OCI-LY3 (cell line): ENCODE data around the gene LRRFIP2.

ENCODE experiments used
- H2AFZ ChIP-seq: fragments of 200-600, 300-600 bp; shearing (Covaris generic); 2 replicates; pipeline ENCODE4 v1.6.0; 2014; ENCODE audit warnings: antibody characterized with exemption, low read depth, low read length
- H3K27ac ChIP-seq: fragments of 200-600, 300-600 bp; sonication (generic); 2 replicates; pipeline ENCODE4 v1.5.1; 2014; ENCODE audit warnings: mild to moderate bottlenecking, low read length, moderate library complexity, mixed read lengths
- H3K27me3 ChIP-seq: fragments of 200-600, 300-600 bp; sonication (generic); 2 replicates; pipeline ENCODE4 v1.6.1; 2014; ENCODE audit warnings: low read depth, low read length, mixed read lengths
- H3K36me3 ChIP-seq: fragments of 200-600, 300-600 bp; sonication (generic); replicated peaks from 2 replicates; pipeline ENCODE3; 2014; ENCODE audit warnings: low read depth, low read length, mixed read lengths
- H3K4me1 ChIP-seq: fragments of 300-600, 200-600 bp; sonication (generic); 2 replicates; pipeline ENCODE4 v1.6.1; 2014; ENCODE audit warnings: low read length, mixed read lengths
- H3K4me2 ChIP-seq: fragments of 200-600, 300-600 bp; sonication (generic); 2 replicates; pipeline ENCODE4 v1.6.1; 2014; ENCODE audit warnings: low read length, mixed read lengths
- H3K4me3 ChIP-seq: fragments of 300-600, 200-600 bp; sonication (generic); 2 replicates; pipeline ENCODE4 v1.5.1; 2014; ENCODE audit warnings: antibody characterized with exemption, mild to moderate bottlenecking, low read length, moderate library complexity
- H3K79me2 ChIP-seq: fragments of 300-600, 200-600 bp; shearing (Covaris generic); 2 replicates; pipeline ENCODE4 v1.6.1; 2014; ENCODE audit warnings: mild to moderate bottlenecking, low read length, mixed read lengths
- H3K9ac ChIP-seq: fragments of 300-600, 200-600 bp; shearing (Covaris generic); 2 replicates; pipeline ENCODE4 v1.6.0; 2014; ENCODE audit warnings: mild to moderate bottlenecking, low read length, moderate library complexity
- H3K9me3 ChIP-seq: fragments of 200-600, 300-600 bp; shearing (Covaris generic); 2 replicates; pipeline ENCODE4 v1.6.1; 2014; ENCODE audit warnings: low read length, mixed read lengths; ENCODE audit not compliant: insufficient read depth
- H4K20me1 ChIP-seq: fragments of 200-600, 300-600 bp; sonication (generic); 2 replicates; pipeline ENCODE4 v1.6.1; 2016; ENCODE audit warnings: low read length, mixed read lengths; ENCODE audit not compliant: insufficient read depth
- EZH2phosphoT487 ChIP-seq: fragments of 200-600 bp; shearing (Covaris generic); IDR thresholded peaks from 2 replicates; pipeline ENCODE4 v1.6.1; 2018; ENCODE audit warnings: antibody characterized with exemption, mixed run types, low read depth
- TF ChIP-seq, protein P1 (sequence below): fragments of 200-600, 300-600 bp; sonication (generic); IDR thresholded peaks from 2 replicates; pipeline ENCODE4 v1.5.1; 2014; ENCODE audit warnings: antibody characterized with exemption, low read length, low read depth

The LRRFIP2 gene

DNA sequence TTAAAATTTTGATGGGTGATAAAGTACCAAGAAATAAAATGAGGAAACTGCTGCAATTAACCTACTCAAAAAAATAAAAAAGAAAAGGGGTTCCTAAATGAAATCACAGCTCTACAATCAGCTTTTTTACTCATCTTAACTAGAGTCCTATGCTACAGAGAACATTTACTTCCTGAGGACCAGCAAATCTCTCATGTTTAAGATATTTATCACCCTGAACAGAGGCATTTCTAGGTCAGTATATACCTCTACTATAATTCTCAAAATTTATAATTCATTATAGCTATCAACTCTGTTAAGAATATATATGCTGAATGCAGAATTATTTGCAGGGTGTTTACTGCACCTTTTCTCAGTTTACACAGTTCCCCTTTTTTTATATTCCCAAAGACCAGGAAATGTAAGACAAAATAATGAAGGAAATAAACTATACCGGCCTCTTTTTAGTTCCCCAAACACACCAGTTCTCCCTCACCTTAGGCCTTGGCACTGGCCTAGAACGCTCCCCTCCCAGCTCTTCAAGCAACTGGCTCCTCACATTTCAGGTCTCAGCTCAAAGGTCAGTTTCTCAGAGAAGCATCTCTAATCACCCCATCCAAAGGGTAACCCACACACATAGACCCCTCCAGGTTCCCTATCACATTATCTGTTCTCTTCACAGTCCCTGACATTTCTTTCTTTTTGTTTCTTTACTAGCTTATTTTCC is 71.1 kb downstream of the LRRFIP2 start:
- Histone ChIP-seq H3K79me2 (no peaks in the 10 kb centered on the region), H3K4me1 (no peaks in the 10 kb centered on the region), H3K36me3 (no peaks in the 10 kb centered on the region), H3K4me3 (no peak overlapping the region), H3K4me2 (no peak overlapping the region), H3K27ac (no peak overlapping the region), H3K27me3 (no peaks in the 10 kb centered on the region), H3K9me3 (no peaks in the 10 kb centered on the region), H2AFZ (no peak overlapping the region), H4K20me1 (no peaks in the 10 kb centered on the region), H3K9ac (no peak overlapping the region)
- TF ChIP-seq, protein P1, sequence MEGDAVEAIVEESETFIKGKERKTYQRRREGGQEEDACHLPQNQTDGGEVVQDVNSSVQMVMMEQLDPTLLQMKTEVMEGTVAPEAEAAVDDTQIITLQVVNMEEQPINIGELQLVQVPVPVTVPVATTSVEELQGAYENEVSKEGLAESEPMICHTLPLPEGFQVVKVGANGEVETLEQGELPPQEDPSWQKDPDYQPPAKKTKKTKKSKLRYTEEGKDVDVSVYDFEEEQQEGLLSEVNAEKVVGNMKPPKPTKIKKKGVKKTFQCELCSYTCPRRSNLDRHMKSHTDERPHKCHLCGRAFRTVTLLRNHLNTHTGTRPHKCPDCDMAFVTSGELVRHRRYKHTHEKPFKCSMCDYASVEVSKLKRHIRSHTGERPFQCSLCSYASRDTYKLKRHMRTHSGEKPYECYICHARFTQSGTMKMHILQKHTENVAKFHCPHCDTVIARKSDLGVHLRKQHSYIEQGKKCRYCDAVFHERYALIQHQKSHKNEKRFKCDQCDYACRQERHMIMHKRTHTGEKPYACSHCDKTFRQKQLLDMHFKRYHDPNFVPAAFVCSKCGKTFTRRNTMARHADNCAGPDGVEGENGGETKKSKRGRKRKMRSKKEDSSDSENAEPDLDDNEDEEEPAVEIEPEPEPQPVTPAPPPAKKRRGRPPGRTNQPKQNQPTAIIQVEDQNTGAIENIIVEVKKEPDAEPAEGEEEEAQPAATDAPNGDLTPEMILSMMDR = no peak
- no peak for TF ChIP-seq EZH2phosphoT487

DNA sequence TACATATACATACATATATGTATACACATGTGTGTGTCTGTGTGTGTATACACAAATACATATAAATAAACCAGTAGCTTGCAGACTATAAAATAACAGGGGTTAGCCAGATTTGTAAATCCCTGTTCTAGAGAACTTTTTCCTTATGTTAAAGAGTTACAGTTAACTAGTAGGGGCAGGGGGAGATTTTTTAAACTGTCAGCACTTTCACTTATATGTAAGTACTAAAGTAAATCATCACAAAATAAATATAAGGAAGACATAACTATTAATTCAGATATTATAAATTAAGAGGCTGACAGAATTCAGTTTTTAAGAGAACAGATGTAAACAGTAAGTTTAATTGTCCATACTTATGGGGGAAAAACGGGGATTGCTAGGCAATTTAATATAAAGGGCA is 74.0 kb downstream of the LRRFIP2 start:
- H2AFZ ChIP-seq = no peak overlapping the region
- H3K9ac ChIP-seq = no peak overlapping the region
- no peaks in the 10 kb centered on the region for H3K36me3 ChIP-seq
- H3K4me2 ChIP-seq = no peak overlapping the region
- no peaks in the 10 kb centered on the region for H3K79me2 ChIP-seq
- TF ChIP-seq, protein P1 = no peak
- no peak for TF ChIP-seq EZH2phosphoT487
- peaks cover 8% of the 10 kb centered on the region for H3K4me1 ChIP-seq
- no peaks in the 10 kb centered on the region for H4K20me1 ChIP-seq
- no peak overlapping the region for H3K4me3 ChIP-seq
- H3K27ac ChIP-seq = no peak overlapping the region
- H3K9me3 ChIP-seq = no peaks in the 10 kb centered on the region
- H3K27me3 ChIP-seq = no peaks in the 10 kb centered on the region

DNA sequence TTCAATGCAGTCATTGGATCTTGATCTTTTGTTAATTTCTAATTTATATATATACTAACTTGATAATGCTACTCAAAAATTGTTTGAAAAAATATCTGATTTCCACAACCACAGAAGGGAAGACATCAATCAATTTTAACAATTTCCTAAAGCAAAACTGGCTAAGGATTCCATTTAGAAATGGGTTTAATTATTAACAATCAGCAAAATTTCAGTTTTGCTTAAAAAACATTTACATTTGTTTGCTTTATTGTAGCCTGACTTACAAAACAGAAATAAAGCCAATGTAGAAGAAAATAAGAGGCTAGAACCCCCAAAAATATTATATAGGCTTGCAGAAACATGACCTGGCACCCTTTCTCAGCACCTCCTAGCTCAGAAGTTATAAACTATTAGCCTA is 74.9 kb downstream of the LRRFIP2 start:
- no peak overlapping the region for H3K4me2 ChIP-seq
- H3K36me3 ChIP-seq = no peaks in the 10 kb centered on the region
- no peaks in the 10 kb centered on the region for H3K9me3 ChIP-seq
- H3K4me1 ChIP-seq = peaks cover 12% of the 10 kb centered on the region
- no peaks in the 10 kb centered on the region for H4K20me1 ChIP-seq
- TF ChIP-seq, protein P1 = no peak
- TF ChIP-seq EZH2phosphoT487 = no peak
- no peak overlapping the region for H3K4me3 ChIP-seq
- no peak overlapping the region for H3K27ac ChIP-seq
- H3K9ac ChIP-seq = no peak overlapping the region
- no peak overlapping the region for H2AFZ ChIP-seq
- H3K79me2 ChIP-seq = no peaks in the 10 kb centered on the region
- no peaks in the 10 kb centered on the region for H3K27me3 ChIP-seq

DNA sequence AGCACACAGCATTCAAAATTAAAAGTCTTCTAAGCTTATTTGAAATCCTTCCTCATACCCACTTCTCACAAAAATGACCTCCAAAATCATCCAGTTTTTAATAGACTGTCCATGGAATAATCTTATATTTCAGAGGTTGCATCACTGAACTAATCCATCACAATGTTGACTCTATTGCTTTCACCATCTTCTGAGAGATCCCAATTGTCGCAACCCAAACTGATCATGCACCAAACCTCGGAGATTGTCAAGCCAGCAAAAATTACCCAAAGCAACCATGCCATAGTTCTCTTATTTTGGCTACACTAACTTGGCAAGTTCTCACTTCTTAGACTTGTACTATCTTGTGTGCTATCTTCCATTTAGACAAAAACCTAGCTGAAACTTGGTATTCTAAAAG is 75.5 kb downstream of the LRRFIP2 start:
- no peaks in the 10 kb centered on the region for H4K20me1 ChIP-seq
- H3K27me3 ChIP-seq = no peaks in the 10 kb centered on the region
- H3K36me3 ChIP-seq = no peaks in the 10 kb centered on the region
- no peaks in the 10 kb centered on the region for H3K79me2 ChIP-seq
- no peak overlapping the region for H2AFZ ChIP-seq
- no peak overlapping the region for H3K9ac ChIP-seq
- no peaks in the 10 kb centered on the region for H3K9me3 ChIP-seq
- H3K4me1 ChIP-seq = peaks cover 12% of the 10 kb centered on the region
- no peak overlapping the region for H3K4me2 ChIP-seq
- no peak for TF ChIP-seq EZH2phosphoT487
- TF ChIP-seq, protein P1 = no peak
- H3K27ac ChIP-seq = no peak overlapping the region
- H3K4me3 ChIP-seq = no peak overlapping the region
